Measurements from ENCODE around the gene GARS1.

GARS1 gene

DNA sequence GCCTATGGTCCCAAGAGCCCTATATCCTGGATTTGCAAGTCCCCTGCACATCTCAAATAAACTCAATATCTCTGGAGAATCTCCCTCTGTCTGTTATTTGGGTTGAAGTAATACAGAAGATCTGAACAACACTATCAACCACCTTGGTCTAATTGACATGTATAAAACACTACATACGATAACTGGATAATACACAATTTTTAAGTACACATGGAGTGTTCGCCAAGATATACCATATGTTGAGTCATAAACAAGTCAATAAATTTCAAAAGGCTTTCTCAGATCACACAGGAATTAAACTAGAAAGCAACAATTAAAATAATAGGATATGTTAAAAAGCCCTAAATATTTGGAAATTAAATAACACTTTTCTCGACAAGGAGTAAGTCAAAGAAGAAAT, 5.6 kb upstream of the GARS1 start:
- TF ChIP-seq, protein P1, sequence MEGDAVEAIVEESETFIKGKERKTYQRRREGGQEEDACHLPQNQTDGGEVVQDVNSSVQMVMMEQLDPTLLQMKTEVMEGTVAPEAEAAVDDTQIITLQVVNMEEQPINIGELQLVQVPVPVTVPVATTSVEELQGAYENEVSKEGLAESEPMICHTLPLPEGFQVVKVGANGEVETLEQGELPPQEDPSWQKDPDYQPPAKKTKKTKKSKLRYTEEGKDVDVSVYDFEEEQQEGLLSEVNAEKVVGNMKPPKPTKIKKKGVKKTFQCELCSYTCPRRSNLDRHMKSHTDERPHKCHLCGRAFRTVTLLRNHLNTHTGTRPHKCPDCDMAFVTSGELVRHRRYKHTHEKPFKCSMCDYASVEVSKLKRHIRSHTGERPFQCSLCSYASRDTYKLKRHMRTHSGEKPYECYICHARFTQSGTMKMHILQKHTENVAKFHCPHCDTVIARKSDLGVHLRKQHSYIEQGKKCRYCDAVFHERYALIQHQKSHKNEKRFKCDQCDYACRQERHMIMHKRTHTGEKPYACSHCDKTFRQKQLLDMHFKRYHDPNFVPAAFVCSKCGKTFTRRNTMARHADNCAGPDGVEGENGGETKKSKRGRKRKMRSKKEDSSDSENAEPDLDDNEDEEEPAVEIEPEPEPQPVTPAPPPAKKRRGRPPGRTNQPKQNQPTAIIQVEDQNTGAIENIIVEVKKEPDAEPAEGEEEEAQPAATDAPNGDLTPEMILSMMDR (IDR thresholded peaks at IDR 0.05; ENCODE audit: low read depth, low read length, poor library complexity, severe bottlenecking), result no peak
- no peak for TF ChIP-seq EZH2phosphoT487 (IDR thresholded peaks at IDR 0.05; ENCODE audit: borderline replicate concordance, low read length)
- Histone ChIP-seq H3K9me3 (ENCODE audit: control insufficient read depth, insufficient read depth, low read length) (peaks cover 9% of the 10 kb centered on the region; the same call in 1 of the 2 replicates), H3K9me2 (replicated peaks; ENCODE audit: control insufficient read depth, low read length) (no peaks in the 10 kb centered on the region), H3F3A (ENCODE audit: control insufficient read depth, insufficient read depth) (peaks cover 9% of the 10 kb centered on the region), H3K79me2 (ENCODE audit: control insufficient read depth, low read length) (peaks cover 53% of the 10 kb centered on the region), H3K4me3 (ENCODE audit: low read length) (no peak overlapping the region), H3K4me1 (ENCODE audit: control insufficient read depth, low read length) (peaks cover 12% of the 10 kb centered on the region), H3K36me3 (ENCODE audit: control insufficient read depth, low read length) (peaks cover 26% of the 10 kb centered on the region), H3K27ac (ENCODE audit: low read depth, low read length) (no peak overlapping the region), H4K20me1 (ENCODE audit: control insufficient read depth, insufficient read depth, low read depth, low read length) (no peaks in the 10 kb centered on the region), H3K27me3 (ENCODE audit: control insufficient read depth, low read length) (no peaks in the 10 kb centered on the region), H3K4me2 (ENCODE audit: low read length) (no peak overlapping the region)

DNA sequence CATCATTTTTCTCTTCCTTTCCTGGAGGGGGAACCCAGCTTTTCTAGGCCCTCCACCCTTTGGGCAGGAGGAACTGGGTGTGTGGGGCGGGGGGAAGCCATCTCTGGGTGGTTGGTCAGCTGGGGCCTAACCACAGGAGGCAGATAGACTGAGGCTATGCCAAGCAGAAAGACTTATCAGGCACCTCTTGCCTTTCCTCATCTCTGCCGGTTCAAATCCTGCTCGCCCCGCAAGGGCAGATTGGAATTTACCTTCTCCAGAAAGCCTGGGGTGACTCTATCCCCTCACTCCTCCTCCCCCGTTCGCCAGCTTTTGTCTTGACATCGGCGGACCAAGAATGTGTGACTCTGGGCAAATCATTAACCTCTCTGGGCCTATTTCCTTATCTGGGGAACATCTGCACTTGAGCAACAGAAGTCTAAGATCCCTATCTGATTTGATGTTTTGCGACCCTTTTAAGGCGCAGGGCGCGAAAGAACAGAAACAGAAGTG, 584 bp upstream of the GARS1 start:
- Histone ChIP-seq H3K79me2 (ENCODE audit: control insufficient read depth, low read length) (peaks cover 90% of the 10 kb centered on the region), H3F3A (ENCODE audit: control insufficient read depth, insufficient read depth) (peaks cover 14% of the 10 kb centered on the region)

DNA sequence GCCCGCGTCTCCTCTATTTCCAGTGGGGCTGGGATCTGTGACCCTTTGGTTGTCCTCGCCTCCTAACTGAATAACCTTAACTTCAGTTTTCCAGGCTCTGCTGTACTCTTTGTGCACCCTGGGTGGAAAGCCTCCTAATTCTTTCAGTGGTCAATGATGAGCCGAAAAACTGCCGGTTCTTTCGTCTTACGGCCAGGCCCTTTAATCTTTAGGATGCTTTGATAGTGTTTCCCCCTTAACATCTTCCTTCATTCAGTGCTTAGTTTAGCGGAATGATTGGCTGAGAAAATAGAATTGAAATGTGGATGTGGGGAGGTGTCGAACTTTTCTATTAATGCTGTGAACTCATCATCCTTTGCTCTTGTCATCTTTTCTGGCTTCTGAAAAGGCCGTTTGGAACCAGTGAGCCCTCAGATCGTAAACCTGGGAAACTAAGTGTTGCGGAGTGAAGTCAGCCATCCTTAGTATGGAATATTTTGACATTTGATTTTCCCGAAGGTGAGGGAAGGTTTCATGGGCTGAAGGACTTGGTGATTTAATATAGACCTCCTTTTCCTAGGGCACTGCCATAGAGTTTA, 847 bp downstream of the GARS1 start:
- Histone ChIP-seq H3K27me3 (ENCODE audit: control insufficient read depth, low read length) (no peaks in the 10 kb centered on the region), H3K4me2 (ENCODE audit: low read length) (peak overlapping the region; percentile 97), H3K4me3 (ENCODE audit: low read length) (peak overlapping the region; percentile 90), H3K9me3 (ENCODE audit: control insufficient read depth, insufficient read depth, low read length) (no peaks in the 10 kb centered on the region), H3K4me1 (ENCODE audit: control insufficient read depth, low read length) (peaks cover 25% of the 10 kb centered on the region), H3K36me3 (ENCODE audit: control insufficient read depth, low read length) (peaks cover 65% of the 10 kb centered on the region), H3K27ac (ENCODE audit: low read depth, low read length) (peak overlapping the region; percentile 89), H3K79me2 (ENCODE audit: control insufficient read depth, low read length) (peaks cover 95% of the 10 kb centered on the region), H4K20me1 (ENCODE audit: control insufficient read depth, insufficient read depth, low read depth, low read length) (peaks cover 31% of the 10 kb centered on the region; the same call in 1 of the 2 replicates), H3K9me2 (replicated peaks; ENCODE audit: control insufficient read depth, low read length) (no peaks in the 10 kb centered on the region), H3F3A (ENCODE audit: control insufficient read depth, insufficient read depth) (peaks cover 14% of the 10 kb centered on the region)
- no peak for TF ChIP-seq EZH2phosphoT487 (IDR thresholded peaks at IDR 0.05; ENCODE audit: borderline replicate concordance, low read length)
- TF ChIP-seq, protein P1 (IDR thresholded peaks at IDR 0.05; ENCODE audit: low read depth, low read length, poor library complexity, severe bottlenecking), result no peak

More for the DNA sequence above, 584 bp upstream of the GARS1 start:
- TF ChIP-seq, protein P1 (IDR thresholded peaks at IDR 0.05; ENCODE audit: low read depth, low read length, poor library complexity, severe bottlenecking), result no peak
- no peak for TF ChIP-seq EZH2phosphoT487 (IDR thresholded peaks at IDR 0.05; ENCODE audit: borderline replicate concordance, low read length)
- peak overlapping the region; percentile 90 for H3K4me3 ChIP-seq (ENCODE audit: low read length)
- peaks cover 30% of the 10 kb centered on the region; the same call in 1 of the 2 replicates for H4K20me1 ChIP-seq (ENCODE audit: control insufficient read depth, insufficient read depth, low read depth, low read length)
- peak overlapping the region; percentile 89 for H3K27ac ChIP-seq (ENCODE audit: low read depth, low read length)
- peaks cover 25% of the 10 kb centered on the region for H3K4me1 ChIP-seq (ENCODE audit: control insufficient read depth, low read length)
- no peaks in the 10 kb centered on the region for H3K9me3 ChIP-seq (ENCODE audit: control insufficient read depth, insufficient read depth, low read length)
- H3K4me2 ChIP-seq (ENCODE audit: low read length), result peak overlapping the region; percentile 97
- no peaks in the 10 kb centered on the region for H3K27me3 ChIP-seq (ENCODE audit: control insufficient read depth, low read length)
- no peaks in the 10 kb centered on the region for H3K9me2 ChIP-seq (replicated peaks; ENCODE audit: control insufficient read depth, low read length)
- H3K36me3 ChIP-seq (ENCODE audit: control insufficient read depth, low read length), result peaks cover 51% of the 10 kb centered on the region

Measured in DOHH2 (cell line).